Measurements from ENCODE around the gene C3orf38.
"Not testable (repeated sequence)": the region's sequence is repeated elsewhere in the genome, so short reads cannot be mapped to it uniquely, and the experiment has no call there.

C3orf38 gene

DNA sequence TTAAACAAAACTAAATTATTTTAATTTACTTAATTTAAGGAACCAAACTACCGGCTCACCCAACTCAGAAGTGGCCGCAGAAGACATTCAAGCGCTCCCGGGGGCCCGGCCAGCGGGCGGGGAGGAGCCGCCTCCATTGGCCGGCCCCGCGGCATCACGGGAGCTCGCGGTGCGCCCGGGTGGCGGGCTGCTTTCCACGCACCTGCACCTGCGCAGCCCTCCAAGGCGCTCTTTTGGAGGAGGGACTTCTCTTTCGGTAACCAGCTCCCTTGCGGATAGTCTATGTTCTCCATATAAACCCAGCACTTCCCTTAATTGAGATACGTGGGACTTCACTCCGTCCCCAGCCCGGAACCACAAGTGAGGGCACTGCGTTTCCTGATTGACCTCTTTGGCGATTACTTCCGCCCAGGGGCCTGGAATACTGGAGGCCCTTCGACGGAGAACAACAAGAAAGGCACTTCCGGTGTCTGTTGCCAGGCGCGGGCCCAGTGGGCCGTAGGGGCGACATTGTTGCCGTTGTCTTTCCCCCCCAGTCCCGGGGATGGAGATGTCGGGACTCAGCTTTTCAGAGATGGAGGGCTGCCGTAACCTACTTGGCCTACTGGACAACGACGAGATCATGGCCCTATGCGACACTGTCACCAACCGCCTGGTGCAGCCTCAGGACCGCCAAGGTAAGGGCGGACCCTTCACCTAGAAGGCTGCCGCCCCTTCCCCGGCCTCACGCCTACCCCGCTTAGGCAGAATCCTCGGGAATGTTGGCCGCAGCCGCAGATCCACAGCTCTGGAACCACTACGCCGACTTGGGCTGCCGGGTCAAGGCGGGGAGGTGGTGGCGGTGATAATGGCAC, at the start of gene C3orf38:
Gene C3orf38 (plus strand): TSS at position 451 of the 854 bp plus-strand sequence. CDS start 94 bp downstream, at position 545.
- peak; percentile 74 for DNase-seq

DNA sequence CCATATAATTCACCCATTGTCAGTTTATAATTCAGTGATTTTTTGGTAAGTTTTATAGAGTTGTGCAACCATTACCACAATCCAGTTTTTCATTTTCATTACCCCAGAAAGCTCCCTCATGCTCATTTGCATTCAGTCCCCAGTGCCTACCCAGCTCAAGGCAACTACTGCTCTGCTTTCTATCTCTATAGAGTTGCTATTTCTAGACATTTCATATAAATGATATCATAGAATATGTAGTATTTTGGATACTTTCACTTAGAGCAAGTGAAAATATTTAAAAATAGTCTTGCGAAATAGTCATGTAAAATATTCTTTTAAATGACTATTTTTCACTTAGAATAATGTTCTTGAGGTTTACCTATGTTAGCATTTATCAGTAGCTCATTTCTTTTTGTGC, 48.6 kb upstream of the C3orf38 start:
- no peak for DNase-seq

DNA sequence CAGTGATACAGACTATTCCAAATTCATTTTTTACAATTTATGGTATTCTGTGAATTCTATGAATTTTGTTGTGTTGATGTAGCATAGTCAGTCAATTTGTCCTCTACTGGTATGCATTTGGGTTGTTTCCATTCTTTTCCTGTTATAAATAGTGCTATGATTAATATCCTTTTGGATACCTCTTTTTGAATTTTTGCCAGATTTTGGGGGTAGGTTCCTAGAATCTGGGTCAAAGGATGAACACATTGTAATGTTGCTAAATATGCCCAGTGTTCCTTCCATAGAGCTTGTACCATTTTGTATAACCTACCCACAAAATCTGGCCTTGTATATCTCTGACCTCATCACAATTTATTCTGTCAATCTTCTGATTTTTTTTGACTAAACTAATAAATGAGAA, 44.4 kb upstream of the C3orf38 start:
- no peak for DNase-seq

DNA sequence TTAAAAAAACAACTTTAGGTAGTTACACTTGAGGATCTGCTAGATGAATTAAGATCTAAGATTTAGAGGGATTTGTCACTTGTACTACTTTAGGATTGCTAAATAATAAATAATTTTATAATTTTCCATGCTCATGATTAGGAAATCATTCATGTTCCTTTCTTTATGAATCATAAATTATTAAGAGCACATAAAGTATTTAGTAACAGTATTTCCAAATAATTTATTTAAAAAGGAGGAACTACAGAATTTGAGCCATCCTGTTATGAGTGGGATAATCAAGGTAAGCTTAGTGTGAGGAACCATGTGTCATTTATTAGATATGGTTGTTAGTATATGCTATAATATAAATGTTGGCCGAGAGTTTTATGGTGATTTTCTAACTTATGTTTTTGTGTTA, 37.5 kb upstream of the C3orf38 start:
- DNase-seq: no peak

DNA sequence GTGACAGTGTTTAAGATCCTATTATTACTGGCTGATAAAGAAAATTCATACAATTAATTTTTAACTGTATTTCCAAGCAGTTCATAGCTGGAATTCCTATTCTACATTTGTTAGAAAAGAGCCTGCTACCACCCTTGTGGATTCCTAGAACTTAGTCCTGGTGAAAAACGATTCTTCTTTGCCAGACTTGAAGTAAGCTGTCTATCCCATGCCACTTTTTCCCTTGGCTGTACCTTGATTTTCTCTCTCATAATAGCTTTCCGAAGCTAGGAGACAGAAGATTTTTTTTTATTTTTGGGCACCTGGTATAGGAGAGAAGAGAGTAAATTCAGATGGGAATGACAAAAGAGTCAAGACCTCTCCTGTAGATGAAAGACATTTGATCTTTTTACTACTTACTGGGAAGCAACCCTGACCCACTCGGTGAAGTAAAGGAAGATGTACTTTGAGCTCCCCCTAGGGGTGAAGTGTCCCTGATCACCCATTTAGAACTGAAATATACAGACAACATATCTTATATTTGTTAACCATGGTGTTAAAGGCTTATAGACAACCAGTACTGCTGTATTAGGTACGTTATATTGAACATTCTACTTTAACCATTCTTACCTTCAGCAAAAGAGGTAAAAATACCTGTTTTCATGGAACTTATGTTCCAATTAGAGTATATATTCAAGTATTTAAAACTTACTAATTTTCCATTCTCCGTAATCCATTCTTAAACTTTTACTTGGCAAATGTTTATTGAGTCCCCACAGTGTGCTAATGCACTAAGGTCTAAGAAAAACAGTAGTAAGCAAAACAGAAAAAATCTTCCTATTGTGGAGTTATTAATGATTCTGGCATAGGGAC, 36.2 kb upstream of the C3orf38 start:
- peak; percentile 51 for DNase-seq

- DNase-seq: no peak
Measured at GRCh38 chr3:88114878-88115549, 34.7 kb upstream of the C3orf38 start.

DNA sequence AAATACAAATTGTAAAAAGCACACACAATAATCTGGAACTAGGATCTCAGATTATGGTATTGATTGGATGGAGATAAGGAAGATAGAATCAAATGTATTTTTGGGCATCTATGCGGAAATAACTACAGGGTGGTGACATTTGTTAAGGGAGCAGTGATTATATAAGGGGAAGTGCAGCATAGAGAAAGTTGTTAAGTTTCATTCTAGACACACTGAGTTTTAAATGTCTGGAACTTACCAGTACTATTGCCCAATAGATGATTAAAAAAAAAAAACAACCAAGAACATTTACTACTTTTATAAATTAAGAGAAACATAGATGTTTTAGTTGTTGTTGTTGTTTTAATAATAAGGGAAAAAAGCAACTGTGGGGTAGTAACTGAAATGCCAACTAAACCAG, 32.1 kb upstream of the C3orf38 start:
- no peak for DNase-seq

DNA sequence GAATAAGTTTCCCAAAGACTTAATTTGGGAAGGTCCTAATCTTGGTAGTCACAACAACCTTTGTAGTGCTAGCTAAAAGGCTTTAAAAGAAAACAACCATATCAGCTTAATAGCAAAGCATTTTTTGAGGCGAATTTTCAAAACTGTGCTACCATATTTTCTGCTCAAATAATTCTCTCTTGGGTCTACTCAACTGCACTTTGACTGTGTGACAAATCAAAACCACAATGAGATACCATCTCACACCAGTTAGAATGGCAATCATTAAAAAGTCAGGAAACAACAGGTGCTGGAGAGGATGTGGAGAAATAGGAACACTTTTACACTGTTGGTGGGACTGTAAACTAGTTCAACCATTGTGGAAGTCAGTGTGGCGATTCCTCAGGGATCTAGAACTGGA, 31.2 kb upstream of the C3orf38 start:
- not testable (repeated sequence) for DNase-seq

DNA sequence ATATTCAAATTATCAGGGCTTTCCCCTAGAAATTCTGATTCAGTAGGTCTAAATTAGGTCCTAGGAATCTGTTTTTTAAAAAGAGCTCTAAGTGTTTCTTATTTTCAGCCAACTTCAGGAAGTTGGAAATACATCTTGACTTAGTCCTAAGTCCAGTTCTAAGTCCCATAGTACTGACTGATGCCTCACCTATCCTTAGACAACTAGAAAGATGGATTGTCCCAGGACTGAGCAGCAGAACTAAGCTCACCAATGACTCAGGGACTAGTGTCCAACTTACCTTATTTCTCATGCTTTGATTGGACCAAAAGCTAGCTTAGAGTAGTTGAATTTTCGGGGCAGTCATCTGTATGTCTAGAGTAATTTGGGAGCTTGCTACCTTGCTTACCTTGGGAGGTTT, 26.2 kb upstream of the C3orf38 start:
- no peak for DNase-seq

GRCh38 chr3:88131695-88132094, 18.1 kb upstream of the C3orf38 start:
- DNase-seq: no peak

- no peak for DNase-seq
Measured at GRCh38 chr3:88132894-88133293, 16.9 kb upstream of the C3orf38 start.

- DNase-seq: no peak
Measured at GRCh38 chr3:88133711-88134263, 16.0 kb upstream of the C3orf38 start.

- no peak for DNase-seq
Measured at GRCh38 chr3:88137836-88138235, 11.9 kb upstream of the C3orf38 start.

DNA sequence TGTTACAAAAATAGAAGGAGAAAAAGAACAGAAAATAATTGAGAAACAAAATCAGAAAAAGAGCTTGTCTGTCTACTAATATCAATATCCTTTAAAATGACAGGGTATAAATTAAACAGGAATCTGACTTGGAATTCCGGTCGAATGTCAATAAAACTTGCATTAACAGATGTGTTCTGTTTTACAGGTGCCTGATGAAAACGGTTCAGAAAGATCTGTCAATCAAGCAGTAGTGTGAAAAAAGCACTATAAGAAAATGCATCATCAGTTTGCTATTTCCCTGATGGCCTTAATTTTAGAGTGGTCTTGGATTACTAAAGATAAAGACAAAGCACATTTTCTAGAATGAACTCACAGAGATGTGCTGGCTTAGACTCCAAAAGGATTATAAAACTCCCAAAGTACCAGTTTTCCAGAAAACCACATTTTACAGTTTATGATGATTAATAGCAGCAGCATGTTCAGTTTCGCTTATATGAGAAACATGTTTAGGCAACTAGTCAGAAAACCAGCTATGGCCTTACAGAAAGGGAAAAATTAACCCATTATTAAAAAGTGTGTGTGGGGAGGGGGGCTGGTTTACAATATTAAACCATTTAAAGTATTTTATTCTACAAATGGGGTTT, 8.2 kb upstream of the C3orf38 start:
- DNase-seq: no peak

GRCh38 chr3:88142094-88142624, 7.6 kb upstream of the C3orf38 start:
- DNase-seq: no peak

DNA sequence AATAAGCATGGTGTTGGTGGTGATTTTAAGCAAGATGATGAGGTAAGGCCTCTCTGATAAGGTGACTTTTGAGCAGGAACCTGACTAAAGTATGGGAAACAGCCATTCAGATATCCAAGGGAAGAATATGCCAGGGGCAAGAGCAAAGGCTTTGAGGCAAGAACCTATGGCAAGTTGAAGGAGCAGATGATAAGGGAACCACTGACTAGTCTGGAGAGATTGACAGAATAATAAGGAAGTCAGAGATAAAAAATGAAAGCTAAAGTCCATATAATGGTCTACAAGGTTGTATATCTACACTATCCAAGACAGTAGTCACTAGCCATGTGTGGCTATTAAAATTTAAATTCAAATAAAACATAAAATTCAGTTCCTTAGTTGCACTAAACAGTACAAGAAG, 2.5 kb upstream of the C3orf38 start:
- no peak for DNase-seq

DNA sequence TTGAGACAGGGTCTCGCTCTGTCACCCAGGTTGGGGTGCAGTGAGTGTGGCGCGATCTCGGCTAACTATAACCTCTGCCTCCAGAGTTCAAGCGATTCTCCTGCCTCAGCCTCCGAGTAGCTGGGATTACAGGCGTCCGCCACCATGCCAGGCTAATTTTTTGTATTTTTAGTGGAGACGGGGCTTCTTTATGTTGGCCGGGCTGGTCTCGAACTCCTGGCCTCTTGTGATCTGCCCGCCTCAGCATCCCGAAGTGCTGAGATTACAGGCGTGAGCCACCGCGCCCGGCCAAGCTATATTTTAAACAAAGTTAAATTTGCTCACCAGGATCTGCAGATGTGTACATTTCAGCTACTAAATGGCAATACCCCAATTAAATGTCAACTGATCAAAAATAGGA, 1.1 kb upstream of the C3orf38 start:
- no peak for DNase-seq

- DNase-seq: no peak
Measured at GRCh38 chr3:88149101-88149508, 654 bp upstream of the C3orf38 start.

- peak; percentile 6 for DNase-seq
Measured at GRCh38 chr3:88150371-88150770, 612 bp downstream of the C3orf38 start.

GRCh38 chr3:88150806-88151205, 1.0 kb downstream of the C3orf38 start:
- no peak for DNase-seq

GRCh38 chr3:88151358-88151757, 1.6 kb downstream of the C3orf38 start:
- no peak for DNase-seq

DNA sequence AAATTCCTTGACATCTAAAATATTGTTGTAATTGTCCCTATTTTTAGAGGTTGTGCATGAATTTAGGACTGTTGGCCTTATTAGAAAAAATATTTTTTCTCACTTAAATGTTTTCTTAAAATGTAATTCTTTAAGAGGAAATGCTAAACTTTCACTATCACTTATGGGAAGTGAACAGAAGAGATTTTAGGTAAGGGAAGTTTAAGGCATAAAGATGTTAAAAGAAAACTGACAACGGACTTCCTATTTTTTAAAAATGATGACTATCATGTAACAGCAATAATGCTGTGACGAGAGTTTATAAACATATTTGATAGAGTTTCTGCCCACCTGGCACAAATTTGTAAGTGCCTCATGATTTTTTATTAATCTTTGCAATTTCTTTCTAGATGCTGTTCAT, 3.1 kb downstream of the C3orf38 start:
- DNase-seq: no peak

All from activated CD4-positive, alpha-beta T cell treated with anti-CD3 and anti-CD28 coated beads, Interleukin-2, amount 50 U/mL, for 1 hour (primary cell).